Body of pancreas (tissue), 4 donors: ENCODE measurements around the gene CRX.

Experiments
- CTCF ChIP-seq, 7 experiments: fragments of 450-650 bp in 4 of 7; fragments of 200-600 bp in 3 of 7; sonication (generic) in 3 of 7; IDR thresholded peaks; one replicate each; pipeline ENCODE4 v1.5.1; 2016 to 2019; ENCODE audit warnings: antibody characterized with exemption in 7 of 7
- POLR2A ChIP-seq, 3 donors: fragments of 450-650 bp; IDR thresholded peaks; one replicate each; pipeline ENCODE4 v1.6.1; 2016; ENCODE audit warnings: antibody characterized with exemption in 3 of 3, mild to moderate bottlenecking in 2 of 3

- no peak for TF ChIP-seq CTCF (IDR thresholded peaks at IDR 0.05)
- TF ChIP-seq POLR2A (IDR thresholded peaks at IDR 0.05): no peak
Observed at GRCh38 chr19:47794526-47794925, 27.2 kb upstream of the CRX start.
